WTC11 (cell line): ENCODE results near the gene ZMIZ1.

Experiments used
- ESRRA ChIP-seq: sonication (generic); formaldehyde crosslinking; IDR thresholded peaks from 2 replicates; pipeline ENCODE4 v1.8.1; 2022; ENCODE audit warnings: mild to moderate bottlenecking, missing genetic modification reagents, borderline replicate concordance
- NFYB ChIP-seq: sonication (generic); formaldehyde crosslinking; conservative IDR thresholded peaks from 2 replicates; pipeline ENCODE4 v1.8.0; 2022; ENCODE audit warnings: low read depth, missing genetic modification reagents
- ZNF138 ChIP-seq: sonication (generic); formaldehyde crosslinking; conservative IDR thresholded peaks from 2 replicates; pipeline ENCODE4 v1.8.1; 2022; ENCODE audit warnings: mild to moderate bottlenecking, moderate library complexity, missing genetic modification reagents
- TF ChIP-seq, protein P1 (sequence below): sonication (generic); formaldehyde crosslinking; IDR thresholded peaks from 2 replicates; pipeline ENCODE4 v1.8.0; 2022; ENCODE audit warnings: mild to moderate bottlenecking, missing genetic modification reagents
- TF ChIP-seq, protein P2 (sequence below): fragments of 200-600 bp; IDR thresholded peaks from 2 replicates; pipeline ENCODE4 v1.8.0; 2022; ENCODE audit warnings: antibody characterized with exemption
- TF ChIP-seq, protein P3 (sequence below): sonication (generic); formaldehyde crosslinking; IDR thresholded peaks from 2 replicates; pipeline ENCODE4 v1.8.1; 2022; ENCODE audit warnings: missing genetic modification reagents, borderline replicate concordance
- TF ChIP-seq, protein P4 (sequence below): fragments of 250-450 bp; sonication (Bioruptor Pico); IDR thresholded peaks from 2 replicates; pipeline ENCODE4 v2.1.2; 2022; ENCODE audit warnings: mild to moderate bottlenecking, moderate library complexity

DNA sequence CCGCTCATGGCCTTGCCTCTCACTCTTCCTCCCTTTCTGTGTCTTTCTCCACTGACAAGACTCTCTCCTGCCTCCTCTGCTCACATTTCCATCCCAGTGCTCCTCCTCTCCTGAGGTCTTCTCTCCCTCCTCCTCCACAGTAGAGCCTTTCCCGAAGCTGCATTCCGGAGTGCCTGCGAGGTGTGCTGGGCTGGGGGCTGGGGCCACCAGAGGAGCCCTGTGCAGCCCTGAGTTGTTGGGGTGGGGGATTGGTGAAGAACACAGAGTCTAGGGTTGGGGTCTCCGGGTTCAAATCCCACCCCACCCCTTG, 76.4 kb downstream of the ZMIZ1 start:
- TF ChIP-seq, protein P1, sequence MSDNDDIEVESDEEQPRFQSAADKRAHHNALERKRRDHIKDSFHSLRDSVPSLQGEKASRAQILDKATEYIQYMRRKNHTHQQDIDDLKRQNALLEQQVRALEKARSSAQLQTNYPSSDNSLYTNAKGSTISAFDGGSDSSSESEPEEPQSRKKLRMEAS (CRISPR knock-in tag) = no peak
- TF ChIP-seq ESRRA (CRISPR knock-in tag) (no peak), NFYB (CRISPR knock-in tag) (no peak), ZNF138 (CRISPR knock-in tag) (no peak)
- TF ChIP-seq, protein P2, sequence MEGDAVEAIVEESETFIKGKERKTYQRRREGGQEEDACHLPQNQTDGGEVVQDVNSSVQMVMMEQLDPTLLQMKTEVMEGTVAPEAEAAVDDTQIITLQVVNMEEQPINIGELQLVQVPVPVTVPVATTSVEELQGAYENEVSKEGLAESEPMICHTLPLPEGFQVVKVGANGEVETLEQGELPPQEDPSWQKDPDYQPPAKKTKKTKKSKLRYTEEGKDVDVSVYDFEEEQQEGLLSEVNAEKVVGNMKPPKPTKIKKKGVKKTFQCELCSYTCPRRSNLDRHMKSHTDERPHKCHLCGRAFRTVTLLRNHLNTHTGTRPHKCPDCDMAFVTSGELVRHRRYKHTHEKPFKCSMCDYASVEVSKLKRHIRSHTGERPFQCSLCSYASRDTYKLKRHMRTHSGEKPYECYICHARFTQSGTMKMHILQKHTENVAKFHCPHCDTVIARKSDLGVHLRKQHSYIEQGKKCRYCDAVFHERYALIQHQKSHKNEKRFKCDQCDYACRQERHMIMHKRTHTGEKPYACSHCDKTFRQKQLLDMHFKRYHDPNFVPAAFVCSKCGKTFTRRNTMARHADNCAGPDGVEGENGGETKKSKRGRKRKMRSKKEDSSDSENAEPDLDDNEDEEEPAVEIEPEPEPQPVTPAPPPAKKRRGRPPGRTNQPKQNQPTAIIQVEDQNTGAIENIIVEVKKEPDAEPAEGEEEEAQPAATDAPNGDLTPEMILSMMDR = no peak
- TF ChIP-seq, protein P3, sequence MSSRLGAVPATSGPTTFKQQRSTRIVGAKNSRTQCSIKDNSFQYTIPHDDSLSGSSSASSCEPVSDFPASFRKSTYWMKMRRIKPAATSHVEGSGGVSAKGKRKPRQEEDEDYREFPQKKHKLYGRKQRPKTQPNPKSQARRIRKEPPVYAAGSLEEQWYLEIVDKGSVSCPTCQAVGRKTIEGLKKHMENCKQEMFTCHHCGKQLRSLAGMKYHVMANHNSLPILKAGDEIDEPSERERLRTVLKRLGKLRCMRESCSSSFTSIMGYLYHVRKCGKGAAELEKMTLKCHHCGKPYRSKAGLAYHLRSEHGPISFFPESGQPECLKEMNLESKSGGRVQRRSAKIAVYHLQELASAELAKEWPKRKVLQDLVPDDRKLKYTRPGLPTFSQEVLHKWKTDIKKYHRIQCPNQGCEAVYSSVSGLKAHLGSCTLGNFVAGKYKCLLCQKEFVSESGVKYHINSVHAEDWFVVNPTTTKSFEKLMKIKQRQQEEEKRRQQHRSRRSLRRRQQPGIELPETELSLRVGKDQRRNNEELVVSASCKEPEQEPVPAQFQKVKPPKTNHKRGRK (CRISPR knock-in tag) = no peak
- TF ChIP-seq, protein P4, sequence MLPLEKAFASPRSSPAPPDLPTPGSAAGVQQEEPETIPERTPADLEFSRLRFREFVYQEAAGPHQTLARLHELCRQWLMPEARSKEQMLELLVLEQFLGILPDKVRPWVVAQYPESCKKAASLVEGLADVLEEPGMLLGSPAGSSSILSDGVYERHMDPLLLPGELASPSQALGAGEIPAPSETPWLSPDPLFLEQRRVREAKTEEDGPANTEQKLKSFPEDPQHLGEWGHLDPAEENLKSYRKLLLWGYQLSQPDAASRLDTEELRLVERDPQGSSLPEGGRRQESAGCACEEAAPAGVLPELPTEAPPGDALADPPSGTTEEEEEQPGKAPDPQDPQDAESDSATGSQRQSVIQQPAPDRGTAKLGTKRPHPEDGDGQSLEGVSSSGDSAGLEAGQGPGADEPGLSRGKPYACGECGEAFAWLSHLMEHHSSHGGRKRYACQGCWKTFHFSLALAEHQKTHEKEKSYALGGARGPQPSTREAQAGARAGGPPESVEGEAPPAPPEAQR (CRISPR knock-in tag) = no peak
